ENCODE results near the gene CYP4F22.

CYP4F22 gene

DNA sequence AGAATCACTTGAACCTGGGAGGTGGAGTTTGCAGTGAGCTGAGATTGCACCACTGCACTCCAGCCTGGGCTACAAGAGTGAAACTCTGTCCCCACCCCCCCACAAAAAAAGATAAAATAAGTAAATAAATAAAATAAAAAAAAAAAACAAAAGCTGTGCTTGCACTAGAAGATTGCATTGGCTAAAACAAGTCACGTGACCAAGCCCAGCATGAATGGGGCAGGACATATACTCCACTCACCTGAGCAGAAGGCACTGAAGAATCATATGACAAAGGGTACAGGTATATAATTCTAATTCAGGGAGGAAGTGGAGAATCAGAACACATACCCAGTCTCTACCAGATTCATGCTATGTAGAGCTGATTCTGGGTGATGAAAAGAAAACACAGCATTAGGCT, 36.6 kb downstream of the CYP4F22 start:
- CTCF ChIA-PET = no interaction called here
- POLR2A ChIA-PET (ENCODE audit: low non-redundant PET) = no interaction called here
- no peak overlapping the region for H3K27ac ChIP-seq
- DNase-seq (ENCODE audit: low spot score) = no peak
- TF ChIP-seq, protein P1, sequence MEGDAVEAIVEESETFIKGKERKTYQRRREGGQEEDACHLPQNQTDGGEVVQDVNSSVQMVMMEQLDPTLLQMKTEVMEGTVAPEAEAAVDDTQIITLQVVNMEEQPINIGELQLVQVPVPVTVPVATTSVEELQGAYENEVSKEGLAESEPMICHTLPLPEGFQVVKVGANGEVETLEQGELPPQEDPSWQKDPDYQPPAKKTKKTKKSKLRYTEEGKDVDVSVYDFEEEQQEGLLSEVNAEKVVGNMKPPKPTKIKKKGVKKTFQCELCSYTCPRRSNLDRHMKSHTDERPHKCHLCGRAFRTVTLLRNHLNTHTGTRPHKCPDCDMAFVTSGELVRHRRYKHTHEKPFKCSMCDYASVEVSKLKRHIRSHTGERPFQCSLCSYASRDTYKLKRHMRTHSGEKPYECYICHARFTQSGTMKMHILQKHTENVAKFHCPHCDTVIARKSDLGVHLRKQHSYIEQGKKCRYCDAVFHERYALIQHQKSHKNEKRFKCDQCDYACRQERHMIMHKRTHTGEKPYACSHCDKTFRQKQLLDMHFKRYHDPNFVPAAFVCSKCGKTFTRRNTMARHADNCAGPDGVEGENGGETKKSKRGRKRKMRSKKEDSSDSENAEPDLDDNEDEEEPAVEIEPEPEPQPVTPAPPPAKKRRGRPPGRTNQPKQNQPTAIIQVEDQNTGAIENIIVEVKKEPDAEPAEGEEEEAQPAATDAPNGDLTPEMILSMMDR (conservative IDR thresholded peaks at IDR 0.05; ENCODE audit: low read depth) = no peak

DNA sequence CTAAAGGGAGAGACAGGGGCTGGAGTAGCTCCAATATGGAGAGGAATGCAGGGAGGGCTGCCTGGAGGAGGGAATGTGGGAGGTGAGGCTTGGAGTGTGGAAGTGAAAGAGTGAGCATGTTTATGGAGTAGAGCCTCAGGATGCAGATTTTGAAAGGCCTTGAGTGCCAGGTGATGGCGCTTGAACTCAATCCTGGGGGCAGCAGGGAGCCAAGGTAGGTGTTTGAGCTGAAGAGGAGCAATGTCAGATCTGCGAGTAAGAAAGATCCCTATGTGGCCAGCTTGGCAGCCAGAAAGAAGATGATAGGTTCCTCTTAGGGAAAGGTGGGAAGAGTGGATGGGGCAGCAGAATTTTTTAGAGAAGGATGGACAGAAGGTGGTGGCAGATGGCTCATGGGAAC, 40.3 kb downstream of the CYP4F22 start:
- TF ChIP-seq, protein P1 (conservative IDR thresholded peaks at IDR 0.05; ENCODE audit: low read depth) = no peak
- CTCF ChIA-PET = no interaction called here
- no peak overlapping the region for H3K27ac ChIP-seq
- POLR2A ChIA-PET (ENCODE audit: low non-redundant PET) = no interaction called here
- DNase-seq (ENCODE audit: low spot score) = no peak

- POLR2A ChIA-PET (ENCODE audit: low non-redundant PET) = no interaction called here
- no peak overlapping the region for H3K27ac ChIP-seq
- DNase-seq (ENCODE audit: low spot score) = no peak
- CTCF ChIA-PET = interaction anchor here (0.6 to 0.7 kb wide), 2 partner anchors 130 to 397 kb away, joined by 3 to 5 read pairs; no protein-coding TSS in a partner anchor
- TF ChIP-seq, protein P1 (conservative IDR thresholded peaks at IDR 0.05; ENCODE audit: low read depth) = no peak
Measured at GRCh38 chr19:15549581-15549980, 41.3 kb downstream of the CYP4F22 start.

- CTCF ChIA-PET = interaction anchor here (0.7 to 1.5 kb wide), 2 partner anchors 12 to 131 kb away, joined by 3 to 5 read pairs; no protein-coding TSS in a partner anchor
- TF ChIP-seq, protein P1 (conservative IDR thresholded peaks at IDR 0.05; ENCODE audit: low read depth) = no peak
- POLR2A ChIA-PET (ENCODE audit: low non-redundant PET) = no interaction called here
- no peak for DNase-seq (ENCODE audit: low spot score)
- H3K27ac ChIP-seq = no peak overlapping the region
Measured at GRCh38 chr19:15550273-15550672, 41.9 kb downstream of the CYP4F22 start.

DNA sequence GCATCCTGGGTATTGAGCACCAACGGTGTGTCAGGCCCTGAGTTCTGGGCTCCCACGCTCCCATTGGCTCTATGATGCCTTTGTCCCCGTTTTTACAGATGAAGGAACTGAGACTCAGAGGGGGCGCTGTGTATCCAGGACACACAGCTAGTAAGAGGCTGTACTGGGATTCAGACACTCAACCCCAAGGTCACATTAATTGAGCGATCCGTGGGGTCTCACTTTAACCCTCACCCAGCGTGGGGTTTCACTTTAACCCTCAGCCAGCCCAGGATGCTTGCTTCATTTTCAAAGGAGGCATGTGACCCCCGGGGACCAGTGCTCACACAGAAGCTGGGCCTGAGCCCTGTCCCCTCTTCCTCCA, 42.6 kb downstream of the CYP4F22 start:
- no peak overlapping the region for H3K27ac ChIP-seq
- no peak for DNase-seq (ENCODE audit: low spot score)
- ChIA-PET CTCF (interaction anchor here (0.6 to 1.5 kb wide), 2 partner anchors 131 to 374 kb away, joined by 3 to 5 read pairs; no protein-coding TSS in a partner anchor), POLR2A (ENCODE audit: low non-redundant PET) (no interaction called here)
- TF ChIP-seq, protein P1 (conservative IDR thresholded peaks at IDR 0.05; ENCODE audit: low read depth) = no peak

DNA sequence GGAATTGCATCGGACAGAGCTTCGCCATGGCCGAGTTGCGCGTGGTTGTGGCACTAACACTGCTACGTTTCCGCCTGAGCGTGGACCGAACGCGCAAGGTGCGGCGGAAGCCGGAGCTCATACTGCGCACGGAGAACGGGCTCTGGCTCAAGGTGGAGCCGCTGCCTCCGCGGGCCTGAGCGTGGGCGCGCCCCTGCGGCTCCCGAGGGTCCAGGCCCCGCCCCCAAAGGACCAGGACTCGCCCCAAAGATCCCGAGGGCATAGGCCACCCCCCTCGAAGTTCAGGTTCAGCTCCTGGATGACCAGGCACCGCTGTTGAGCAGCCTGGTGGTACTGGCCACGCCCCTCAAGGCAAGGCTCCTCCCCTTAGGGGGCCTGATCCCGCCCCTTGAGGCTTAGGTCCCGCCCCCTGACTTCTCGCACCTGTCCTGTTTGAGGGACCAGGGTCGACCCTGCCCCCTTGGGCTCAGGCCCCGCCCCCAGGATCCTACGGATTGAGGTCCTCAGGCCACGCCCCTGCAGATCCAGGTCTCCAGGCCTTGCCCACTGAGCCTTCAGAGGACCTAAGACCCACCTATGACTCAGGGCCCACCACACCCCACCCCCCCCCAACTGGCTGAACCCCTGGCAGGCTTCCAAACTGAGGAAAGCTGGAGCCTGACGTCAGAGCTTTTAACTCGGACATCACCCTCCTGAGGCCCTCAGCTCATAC, 43.1 kb downstream of the CYP4F22 start:
- DNase-seq (ENCODE audit: low spot score) = peak; percentile 63
- H3K27ac ChIP-seq = no peak overlapping the region
- TF ChIP-seq, protein P1 (conservative IDR thresholded peaks at IDR 0.05; ENCODE audit: low read depth) = no peak
- CTCF ChIA-PET = interaction anchor here (0.6 to 1.5 kb wide), 3 partner anchors 132 to 375 kb away, joined by 3 to 5 read pairs (median 5); no protein-coding TSS in a partner anchor
- POLR2A ChIA-PET (ENCODE audit: low non-redundant PET) = no interaction called here

All from RWPE1 (cell line).